Lower leg skin (tissue), 3 donors: ENCODE data around the gene SEC61A2.

Source experiments
- CTCF ChIP-seq, 3 donors: fragments of 450-650 bp; IDR thresholded peaks; one replicate each; pipeline ENCODE4 v1.5.1; 2016; ENCODE audit warnings: antibody characterized with exemption in 3 of 3, mild to moderate bottlenecking in 3 of 3, moderate library complexity in 2 of 3
- POLR2A ChIP-seq, 2 donors: fragments of 450-650 bp; IDR thresholded peaks; one replicate each; pipeline ENCODE4 v1.6.1; 2016 to 2017; ENCODE audit warnings: antibody characterized with exemption in 2 of 2, mild to moderate bottlenecking in 1 of 2, moderate library complexity in 1 of 2

DNA sequence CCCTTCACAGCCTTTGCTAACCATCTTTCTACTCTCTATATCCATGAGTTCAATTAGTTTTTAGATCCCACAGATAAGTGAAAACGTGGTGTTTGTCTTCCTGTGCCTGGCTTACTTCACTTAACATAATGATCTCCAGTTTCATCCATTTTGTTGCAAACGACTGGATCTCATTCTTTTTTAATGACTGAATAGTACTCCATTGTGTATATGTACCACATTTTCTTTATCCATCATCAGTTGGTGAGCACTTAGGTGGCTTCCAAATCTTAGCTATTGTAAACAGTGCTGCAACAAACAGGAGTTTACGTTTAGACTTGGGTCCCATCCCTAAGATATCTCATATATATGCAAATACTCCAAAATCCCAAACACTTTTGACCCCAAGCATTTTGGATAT is 75.6 kb downstream of the SEC61A2 start:
- TF ChIP-seq CTCF (IDR thresholded peaks at IDR 0.05): no peak
- TF ChIP-seq POLR2A (IDR thresholded peaks at IDR 0.05): no peak
